HCT116 (cell line): Measurements from ENCODE around the gene MGP. TPM values are rescaled to one million over a fixed set of nuclear protein-coding genes. Genes with fewer than 3 reads are reported as not detected.

Source experiments
- ATAC-seq: fragments of 200-7000 bp; cut with Tn5 transposase; 2 replicates; pipeline ENCODE4 v1.9.1; 2020; ENCODE audit warnings: mild to moderate bottlenecking, moderate library complexity
- BruUV-seq: library from RNA; stranded (reverse); fragments of 400-500 nt; replicated peaks from 2 replicates; lab custom pipeline; 2021; lab: Mats Ljungman, UMichigan
- CTCF ChIA-PET: fragments of 300-600 bp; sonication (Branson Sonifier 250); formaldehyde crosslinking; loops from one replicate; lab custom pipeline; 2021; ENCODE audit warnings: antibody characterized with exemption; lab: Charles Lee
- POLR2A ChIA-PET: fragments of 300-600, 350-600 bp; sonication (Branson Sonifier 250); formaldehyde crosslinking; loops from one replicate; lab custom pipeline; 2021; ENCODE audit warnings: antibody characterized with exemption; lab: Charles Lee
- RAD21 ChIA-PET, 2 experiments: fragments of 300-600 bp; sonication (Branson Sonifier 250); formaldehyde crosslinking; loops; one replicate each; lab custom pipeline; 2023; ENCODE audit warnings: low total read pairs in 2 of 2; ENCODE audit not compliant: uncharacterized antibody in 2 of 2, unreplicated experiment in 2 of 2, low non-redundant PET in 1 of 2; lab: Charles Lee
- DNase-seq: peaks from one replicate; pipeline ENCODE4 v3.0.0-alpha.2; 2010; ENCODE audit warnings: low read depth, low spot score
- H2AFZ ChIP-seq: fragments of 200-600 bp; shearing (Covaris generic), sonication (generic); 2 replicates; pipeline ENCODE4 v1.6.1; 2017; ENCODE audit warnings: low read depth, mixed run types, mixed read lengths, antibody characterized with exemption, low read length; ENCODE audit not compliant: poor library complexity, severe bottlenecking
- H3K27ac ChIP-seq: 2 replicates; pipeline ENCODE4 v1.5.1; 2012; ENCODE audit warnings: low read depth, low read length
- H3K27me3 ChIP-seq: fragments of 200-600 bp; sonication (generic); 2 replicates; pipeline ENCODE4 v1.6.1; 2016; ENCODE audit warnings: mixed run types, low read length, mixed read lengths; ENCODE audit not compliant: insufficient read depth
- H3K36me3 ChIP-seq, 2 experiments: fragments of 200-500 bp in 1 of 2; fragments of 200-600 bp in 1 of 2; sonication (Bioruptor generic) in 1 of 2; sonication (generic) in 1 of 2; 2 replicates each; pipeline versions ENCODE4 v1.5.1 to v1.6.1; 2014 to 2016; ENCODE audit warnings: low read length in 2 of 2, inconsistent platforms in 1 of 2, mixed read lengths in 1 of 2, mixed run types in 1 of 2; ENCODE audit not compliant: insufficient read depth in 2 of 2, control insufficient read depth in 1 of 2
- H3K4me1 ChIP-seq, 2 experiments: fragments of 200-600 bp in 1 of 2; sonication (generic) in 1 of 2; 2 replicates each; pipeline versions ENCODE4 v1.5.1 to v1.6.1; 2012 to 2017; ENCODE audit warnings: low read length in 2 of 2, inconsistent platforms in 1 of 2, mild to moderate bottlenecking in 1 of 2, mixed read lengths in 1 of 2, mixed run types in 1 of 2, moderate library complexity in 1 of 2; ENCODE audit not compliant: insufficient read depth in 2 of 2, control insufficient read depth in 1 of 2
- H3K4me2 ChIP-seq: fragments of 200-600 bp; sonication (generic); 2 replicates; pipeline ENCODE4 v1.6.1; 2017; ENCODE audit warnings: mixed run types, low read length, mixed read lengths
- H3K4me3 ChIP-seq, 2 experiments: fragments of 200-600 bp in 1 of 2; sonication (generic) in 1 of 2; replicated peaks in 1 of 2; 2 replicates each; pipeline ENCODE4 v1.5.1; 2011 to 2016; ENCODE audit warnings: low read length in 2 of 2, control low read depth in 1 of 2, low read depth in 1 of 2, mild to moderate bottlenecking in 1 of 2, mixed read lengths in 1 of 2, mixed run types in 1 of 2
- H3K79me2 ChIP-seq: fragments of 200-600 bp; sonication (generic); 2 replicates; pipeline ENCODE4 v1.6.1; 2017; ENCODE audit warnings: mild to moderate bottlenecking, mixed run types, low read length, moderate library complexity, mixed read lengths; ENCODE audit not compliant: insufficient read depth
- H3K9ac ChIP-seq: fragments of 200-600 bp; sonication (generic); 2 replicates; pipeline ENCODE4 v1.6.1; 2016; ENCODE audit warnings: low read length, mixed read lengths
- H3K9me2 ChIP-seq: fragments of 200-600 bp; sonication (generic), shearing (Covaris generic); 2 replicates; pipeline ENCODE4 v1.6.1; 2017; ENCODE audit warnings: mixed run types, mild to moderate bottlenecking, moderate library complexity; ENCODE audit not compliant: insufficient read depth
- H3K9me3 ChIP-seq, 2 experiments: fragments of 200-500 bp in 1 of 2; fragments of 200-600 bp in 1 of 2; sonication (Bioruptor generic) in 1 of 2; sonication (generic) in 1 of 2; 2 replicates each; pipeline ENCODE4 v1.6.1; 2014 to 2017; ENCODE audit warnings: low read length in 2 of 2, mixed read lengths in 2 of 2, inconsistent platforms in 1 of 2, low read depth in 1 of 2, mild to moderate bottlenecking in 1 of 2, mixed run types in 1 of 2, moderate library complexity in 1 of 2; ENCODE audit not compliant: control insufficient read depth in 1 of 2, insufficient read depth in 1 of 2
- H4K20me1 ChIP-seq: fragments of 200-600 bp; sonication (generic), shearing (Covaris generic); 2 replicates; pipeline ENCODE4 v1.6.1; 2017; ENCODE audit warnings: mixed run types, mild to moderate bottlenecking, moderate library complexity; ENCODE audit not compliant: insufficient read depth
- CBX3 ChIP-seq: IDR thresholded peaks from 2 replicates; pipeline ENCODE4 v1.6.1; 2012; ENCODE audit warnings: low read depth
- CTCF ChIP-seq, 3 experiments: fragments of 200-600 bp in 1 of 3; sonication (generic) in 1 of 3; IDR thresholded peaks in 2 of 3; conservative IDR thresholded peaks in 1 of 3; 2 replicates each; pipeline ENCODE4 v1.5.1; 2012 to 2017; ENCODE audit warnings: low read depth in 2 of 3, low read length in 2 of 3, antibody characterized with exemption in 1 of 3, borderline replicate concordance in 1 of 3, control low read depth in 1 of 3, mild to moderate bottlenecking in 1 of 3, mixed read lengths in 1 of 3, mixed run types in 1 of 3, moderate library complexity in 1 of 3; ENCODE audit not compliant: insufficient read depth in 1 of 3
- EGR1 ChIP-seq: IDR thresholded peaks from 2 replicates; pipeline ENCODE4 v1.6.1; 2012; ENCODE audit warnings: low read depth
- ELF1 ChIP-seq: IDR thresholded peaks from 2 replicates; pipeline ENCODE4 v1.6.1; 2012; ENCODE audit warnings: low read depth, borderline replicate concordance
- EZH2 ChIP-seq: fragments of 200-600 bp; sonication (generic); IDR thresholded peaks from 2 replicates; pipeline ENCODE4 v1.6.1; 2017; ENCODE audit warnings: antibody characterized with exemption, mixed run types
- EZH2phosphoT487 ChIP-seq: fragments of 200-600 bp; IDR thresholded peaks from 2 replicates; pipeline ENCODE4 v1.6.1; 2018; ENCODE audit warnings: antibody characterized with exemption, borderline replicate concordance
- FOSL1 ChIP-seq: IDR thresholded peaks from 2 replicates; pipeline ENCODE4 v1.6.1; 2012; ENCODE audit warnings: low read depth
- POLR2A ChIP-seq: IDR thresholded peaks from 2 replicates; pipeline ENCODE4 v1.7.0; 2011; ENCODE audit warnings: borderline replicate concordance; ENCODE audit not compliant: insufficient read depth, insufficient read length; ENCODE audit errors: extremely low read depth
- POLR2AphosphoS5 ChIP-seq: IDR thresholded peaks from 2 replicates; pipeline ENCODE4 v1.6.1; 2011; ENCODE audit warnings: mild to moderate bottlenecking, low read depth, low read length, moderate library complexity
- RAD21 ChIP-seq: IDR thresholded peaks from 2 replicates; pipeline ENCODE4 v1.6.1; 2012; ENCODE audit warnings: low read depth, mild to moderate bottlenecking
- SIN3A ChIP-seq: IDR thresholded peaks from 2 replicates; pipeline ENCODE4 v1.6.1; 2012; ENCODE audit warnings: low read depth
- SP1 ChIP-seq: IDR thresholded peaks from 2 replicates; pipeline ENCODE4 v1.6.1; 2012; ENCODE audit warnings: low read depth
- SRF ChIP-seq: IDR thresholded peaks from 2 replicates; pipeline ENCODE4 v1.6.1; 2012; ENCODE audit warnings: low read depth
- YY1 ChIP-seq: IDR thresholded peaks from 2 replicates; pipeline ENCODE4 v1.6.1; 2011; ENCODE audit warnings: low read length, low read depth, moderate library complexity, mild to moderate bottlenecking; ENCODE audit not compliant: insufficient replicate concordance; ENCODE audit errors: extremely low read depth
- ZFX ChIP-seq: fragments of 450-650 bp; IDR thresholded peaks from 2 replicates; pipeline ENCODE4 v1.6.1; 2017
- ZNF274 ChIP-seq: fragments of 200-500 bp; sonication (Bioruptor generic); IDR thresholded peaks from 2 replicates; pipeline ENCODE4 v1.6.1; 2014; ENCODE audit warnings: mild to moderate bottlenecking, low read depth, low read length, inconsistent platforms
- intact Hi-C: fragments of 100-400 bp; cut with micrococcal nuclease; formaldehyde crosslinking; loops from 2 replicates; pipeline ENCODE4 v1.10.0; 2022
- total RNA-seq: library from RNA; stranded (reverse); gene quantifications from one replicate; pipeline ENCODE4 v1.2.1, GENCODE V29; 2021; ENCODE audit not compliant: unreplicated experiment

MGP gene
- total RNA-seq, 1 experiment from 2014 or later: 1.3 TPM

GRCh38 chr12:14834509-14834908 lies 51.1 kb downstream of the MGP start:
- POLR2A ChIA-PET: no interaction called here
- ATAC-seq (no peak), DNase-seq (no peak)
- Histone ChIP-seq H3K4me3 (no peak overlapping the region), H3K36me3 (no peaks in the 10 kb centered on the region), H3K27me3 (no peaks in the 10 kb centered on the region), H4K20me1 (no peaks in the 10 kb centered on the region), H2AFZ (no peak overlapping the region), H3K4me1 (peaks cover 0 to 12% of the 10 kb centered on the region in 2 experiments; a peak in 2 of 4 replicates), H3K79me2 (no peaks in the 10 kb centered on the region), H3K9me2 (no peaks in the 10 kb centered on the region), H3K4me2 (no peak overlapping the region), H3K9me3 (no peaks in the 10 kb centered on the region), H3K9ac (no peak overlapping the region)
- CTCF ChIA-PET: no interaction called here
- intact Hi-C loops: no loop called here
- RAD21 ChIA-PET: no interaction called here
- no peak for TF ChIP-seq ZFX
- no peak for TF ChIP-seq EZH2
- no peak for TF ChIP-seq POLR2AphosphoS5
- no peak for TF ChIP-seq SIN3A
- no peak for TF ChIP-seq FOSL1
- TF ChIP-seq CTCF (IDR thresholded peaks at IDR 0.05 in 2 of 3, conservative IDR thresholded peaks at IDR 0.05 in 1 of 3; ENCODE audit: borderline replicate concordance in 1 of 3, insufficient read depth in 1 of 3, low read depth in 2 of 3, low read length in 2 of 3): no peak
- TF ChIP-seq, all 23 proteins: peak for 0
- BruUV-seq: no TSS peak
- no peak overlapping the region for H3K27ac ChIP-seq

GRCh38 chr12:14833952-14834351 lies 51.7 kb downstream of the MGP start:
- Histone ChIP-seq H3K4me3 (no peak overlapping the region), H3K27ac (no peak overlapping the region), H4K20me1 (no peaks in the 10 kb centered on the region), H3K9me2 (no peaks in the 10 kb centered on the region), H3K36me3 (no peaks in the 10 kb centered on the region), H2AFZ (no peak overlapping the region), H3K79me2 (no peaks in the 10 kb centered on the region), H3K4me1 (peaks cover 0 to 12% of the 10 kb centered on the region in 2 experiments; a peak in 2 of 4 replicates), H3K9ac (no peak overlapping the region), H3K9me3 (no peaks in the 10 kb centered on the region), H3K27me3 (no peaks in the 10 kb centered on the region), H3K4me2 (no peak overlapping the region)
- intact Hi-C loops: no loop called here
- ChIA-PET RAD21 (no interaction called here), CTCF (no interaction called here), POLR2A (no interaction called here)
- BruUV-seq: no TSS peak
- no peak for DNase-seq
- no peak for ATAC-seq
- TF ChIP-seq ELF1: no peak
- TF ChIP-seq EGR1: no peak
- TF ChIP-seq EZH2phosphoT487: no peak
- no peak for TF ChIP-seq SP1
- no peak for TF ChIP-seq RAD21
- TF ChIP-seq EZH2: no peak
- TF ChIP-seq CBX3: no peak
- no peak for TF ChIP-seq ZNF274
- TF ChIP-seq CTCF (IDR thresholded peaks at IDR 0.05 in 2 of 3, conservative IDR thresholded peaks at IDR 0.05 in 1 of 3; ENCODE audit: borderline replicate concordance in 1 of 3, insufficient read depth in 1 of 3, low read depth in 2 of 3, low read length in 2 of 3): no peak
- TF ChIP-seq SRF: no peak
- TF ChIP-seq POLR2AphosphoS5: no peak
- no peak for TF ChIP-seq POLR2A
- TF ChIP-seq FOSL1: no peak
- no peak for TF ChIP-seq YY1
